Transverse colon (tissue), 4 donors: Measurements from ENCODE around the gene GDPD3. TPM values are rescaled to one million over a fixed set of nuclear protein-coding genes. Genes with fewer than 3 reads are reported as not detected.
A peak's percentile ranks its signal among the peaks of the same experiment; 100 is the strongest.

Experiments
- DNase-seq: peaks from one replicate; pipeline ENCODE4 v3.0.0-alpha.2; 2019
- H3K27ac ChIP-seq, 4 donors: fragments of 200-600 bp; sonication (generic); 2 replicates each; pipeline ENCODE4 v1.5.1; 2016 to 2018; ENCODE audit warnings: inconsistent platforms in 4 of 4
- H3K27me3 ChIP-seq: fragments of 200-600 bp; sonication (generic); 2 replicates; pipeline ENCODE4 v1.5.1; 2017; ENCODE audit warnings: inconsistent platforms
- H3K36me3 ChIP-seq, 4 donors: fragments of 200-600 bp; sonication (generic); 2 replicates each; pipeline ENCODE4 v1.5.1; 2017 to 2019; ENCODE audit warnings: inconsistent platforms in 4 of 4
- H3K4me1 ChIP-seq, 4 donors: fragments of 200-600 bp; sonication (generic); 2 replicates each; pipeline ENCODE4 v1.5.1; 2017 to 2020; ENCODE audit warnings: inconsistent platforms in 4 of 4
- H3K4me3 ChIP-seq, 4 donors: fragments of 200-600 bp; sonication (generic); 1 replicate in 1 of 4; 2 replicates in 3 of 4; pipeline versions ENCODE4 v1.5.1 to v1.6.1; 2017 to 2019; ENCODE audit warnings: inconsistent platforms in 4 of 4
- H3K9me3 ChIP-seq, 2 donors: fragments of 200-600 bp; sonication (generic); 2 replicates each; pipeline ENCODE4 v1.5.1; 2017 to 2019; ENCODE audit warnings: inconsistent platforms in 2 of 2
- EP300 ChIP-seq: sonication (generic); formaldehyde crosslinking; IDR thresholded peaks from one replicate; pipeline ENCODE4 v1.6.1; 2017; ENCODE audit warnings: antibody characterized with exemption, low read depth
- POLR2A ChIP-seq: fragments of 450-650 bp; IDR thresholded peaks from one replicate; pipeline ENCODE4 v1.6.1; 2016; ENCODE audit warnings: antibody characterized with exemption, mild to moderate bottlenecking, moderate library complexity
- POLR2AphosphoS5 ChIP-seq, 3 donors: sonication (generic); formaldehyde crosslinking; IDR thresholded peaks; one replicate each; pipeline ENCODE4 v1.6.1; 2016; ENCODE audit warnings: antibody characterized with exemption in 3 of 3
- WGBS, 2 donors: methylation state at CpG; one replicate each; pipeline ENCODE4 v1.1.5; 2018; ENCODE audit warnings: low coverage in 1 of 2; 5-methylcytosine and 5-hydroxymethylcytosine counted together
- in situ Hi-C, 4 donors: fragments of 200-750 bp; cut with MboI; loops; one replicate each; pipeline versions ENCODE4 v1.15.0 to v1.15.1; 2017; ENCODE audit warnings: low sequenced_read_pairs in 3 of 4, low pct_ligation_motif_present in 1 of 4, low pct_unique_long_range_greater_than_20kb in 1 of 4
- intact Hi-C: fragments of 100-400 bp; cut with DNase I; formaldehyde crosslinking; loops from one replicate; pipeline ENCODE4 v1.15.1; 2023; ENCODE audit warnings: low total_unique reads
- total RNA-seq, 4 donors: library from RNA; depleted of rRNA; stranded (reverse); fragments of >200 nt; gene quantifications; one replicate each; pipeline ENCODE4 v1.1.0, GENCODE V29; 2016
- TF ChIP-seq, protein P1 (sequence below), 5 experiments: fragments of 200-600 bp in 3 of 5; fragments of 450-650 bp in 2 of 5; sonication (generic) in 3 of 5; IDR thresholded peaks; 1 replicate in 2 of 5; 2 replicates in 3 of 5; pipeline ENCODE4 v1.5.1; 2016 to 2017; ENCODE audit warnings: antibody characterized with exemption in 5 of 5, inconsistent platforms in 3 of 5, mild to moderate bottlenecking in 2 of 5, moderate library complexity in 1 of 5

GDPD3 gene
- total RNA-seq, 4 donors from 2014 or later = 9.4 to 33.3 (median 30.4) TPM

DNA sequence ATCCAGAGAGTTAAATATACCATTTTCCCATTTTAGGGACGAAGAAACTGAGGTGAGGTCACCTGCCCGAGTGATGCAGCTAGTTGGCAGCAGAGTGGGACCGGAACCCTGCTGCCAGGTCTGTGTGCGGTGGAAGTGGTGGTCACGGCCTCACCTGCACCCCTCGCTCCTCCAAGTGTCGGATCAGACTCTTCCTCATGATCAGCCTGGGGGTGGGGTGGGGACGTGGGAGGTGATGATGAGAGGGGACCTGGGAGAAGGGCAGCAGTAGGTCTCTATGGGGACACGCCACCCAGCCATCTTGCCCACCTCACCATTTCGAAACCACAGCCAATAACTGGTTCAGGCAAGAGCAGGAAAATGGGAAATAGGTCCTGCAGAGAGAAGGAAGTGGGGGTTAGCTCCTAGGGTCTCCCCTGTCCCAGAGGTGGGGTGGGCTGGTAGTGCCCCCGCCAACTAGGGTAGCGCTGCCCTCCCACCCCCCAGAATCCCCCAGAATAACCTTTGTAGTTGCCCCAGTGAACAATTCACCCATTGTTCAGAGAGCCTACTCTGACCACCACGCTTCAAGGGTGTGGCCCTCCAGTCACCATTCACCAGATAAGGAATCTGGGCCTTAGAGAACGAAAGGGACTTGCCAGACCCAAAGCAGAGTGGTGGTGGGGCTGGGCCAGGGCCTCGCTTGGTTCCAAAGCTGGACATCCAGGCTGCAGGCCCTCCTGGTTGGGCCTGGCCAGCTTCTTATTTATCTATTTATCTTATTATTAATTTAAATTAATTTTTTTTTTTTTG, 5.1 kb downstream of the GDPD3 start:
- DNase-seq = no peak
- no peak for TF ChIP-seq EP300
- in situ Hi-C loops = loop anchor here in 2 of 4 donors (25.0 kb wide), 1 partner anchor 304 kb away; the partner anchor contains the start of gene ZNF771 (in 2 of the 2)
- Histone ChIP-seq H3K9me3 (no peaks in the 10 kb centered on the region), H3K36me3 (peaks cover 0 to 27% (median 6%) of the 10 kb centered on the region in 4 donors), H3K27me3 (no peaks in the 10 kb centered on the region), H3K4me3 (no peak overlapping the region), H3K27ac (no peak overlapping the region), H3K4me1 (peaks cover 3 to 5% (median 4%) of the 10 kb centered on the region in 4 donors)
- 86 to 88% methylated on average over 2 to 14 of the region's 15 CpGs for WGBS, 2 donors
- intact Hi-C loops = no loop called here

DNA sequence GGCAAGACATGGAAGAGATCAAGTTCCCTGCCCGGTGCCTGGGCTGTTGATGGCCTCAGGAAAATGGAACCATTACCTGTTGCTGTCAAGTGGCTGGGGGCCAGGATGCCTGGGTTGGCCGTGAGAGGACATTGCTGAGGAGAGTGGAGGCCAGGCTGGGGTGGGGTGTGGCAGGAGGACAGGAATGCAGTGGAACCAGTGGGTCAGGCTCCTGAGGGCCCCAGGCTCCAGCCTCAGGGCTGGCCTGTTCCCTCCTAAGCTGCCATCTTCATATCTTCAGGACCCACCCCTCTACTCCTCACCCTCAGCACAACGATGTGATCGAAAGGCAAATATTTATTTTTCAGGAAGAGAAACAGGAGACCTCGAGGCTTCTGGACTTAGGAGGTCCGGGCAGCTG, 8.8 kb downstream of the GDPD3 start:
- DNase-seq = peak; percentile 29
- Histone ChIP-seq H3K9me3 (no peaks in the 10 kb centered on the region), H3K36me3 (peaks cover 0 to 22% (median 3%) of the 10 kb centered on the region in 4 donors), H3K27me3 (no peaks in the 10 kb centered on the region), H3K27ac (no peak overlapping the region), H3K4me1 (no peaks in the 10 kb centered on the region), H3K4me3 (no peak overlapping the region)
- WGBS, 2 donors = 65% methylated on average over 6 of the region's 6 CpGs; no CpG with 5 or more reads in 1 of the 2 donors
- intact Hi-C loops (no loop called here), in situ Hi-C loops (loop anchor here in 2 of 4 donors (25.0 kb wide), 1 partner anchor 308 kb away; the partner anchor contains the start of gene ZNF771 (in 2 of the 2))
- TF ChIP-seq POLR2A (no peak), POLR2AphosphoS5 (IDR thresholded peaks at IDR 0.05) (no peak), EP300 (no peak)
- TF ChIP-seq, protein P1, sequence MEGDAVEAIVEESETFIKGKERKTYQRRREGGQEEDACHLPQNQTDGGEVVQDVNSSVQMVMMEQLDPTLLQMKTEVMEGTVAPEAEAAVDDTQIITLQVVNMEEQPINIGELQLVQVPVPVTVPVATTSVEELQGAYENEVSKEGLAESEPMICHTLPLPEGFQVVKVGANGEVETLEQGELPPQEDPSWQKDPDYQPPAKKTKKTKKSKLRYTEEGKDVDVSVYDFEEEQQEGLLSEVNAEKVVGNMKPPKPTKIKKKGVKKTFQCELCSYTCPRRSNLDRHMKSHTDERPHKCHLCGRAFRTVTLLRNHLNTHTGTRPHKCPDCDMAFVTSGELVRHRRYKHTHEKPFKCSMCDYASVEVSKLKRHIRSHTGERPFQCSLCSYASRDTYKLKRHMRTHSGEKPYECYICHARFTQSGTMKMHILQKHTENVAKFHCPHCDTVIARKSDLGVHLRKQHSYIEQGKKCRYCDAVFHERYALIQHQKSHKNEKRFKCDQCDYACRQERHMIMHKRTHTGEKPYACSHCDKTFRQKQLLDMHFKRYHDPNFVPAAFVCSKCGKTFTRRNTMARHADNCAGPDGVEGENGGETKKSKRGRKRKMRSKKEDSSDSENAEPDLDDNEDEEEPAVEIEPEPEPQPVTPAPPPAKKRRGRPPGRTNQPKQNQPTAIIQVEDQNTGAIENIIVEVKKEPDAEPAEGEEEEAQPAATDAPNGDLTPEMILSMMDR (IDR thresholded peaks at IDR 0.05) = no peak

DNA sequence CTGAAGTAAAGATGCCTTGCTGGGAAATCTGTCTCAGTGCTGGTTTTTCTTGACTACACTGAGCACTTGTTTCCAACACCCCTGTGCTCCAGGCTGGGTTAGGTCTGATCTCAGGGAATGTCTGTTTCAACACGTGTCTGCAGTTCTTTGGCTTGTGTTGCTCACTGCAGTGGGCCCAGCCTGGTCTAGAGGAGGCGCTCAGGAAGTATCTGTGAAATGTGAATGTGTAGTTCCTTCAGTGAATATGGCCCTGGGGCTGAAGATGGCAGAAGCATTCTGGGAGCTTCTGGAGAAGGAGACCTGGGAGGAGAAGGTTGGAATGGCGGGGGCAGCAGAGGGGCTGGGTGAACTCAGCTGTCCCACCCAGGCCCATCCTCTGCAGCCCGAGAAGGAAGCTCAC, 9.2 kb downstream of the GDPD3 start:
- Histone ChIP-seq H3K36me3 (peaks cover 0 to 21% (median 3%) of the 10 kb centered on the region in 4 donors), H3K27me3 (no peaks in the 10 kb centered on the region), H3K4me3 (no peak overlapping the region), H3K9me3 (no peaks in the 10 kb centered on the region), H3K27ac (no peak overlapping the region), H3K4me1 (no peaks in the 10 kb centered on the region)
- DNase-seq = no peak
- WGBS, 2 donors = 83% methylated on average over 4 of the region's 4 CpGs; no CpG with 5 or more reads in 1 of the 2 donors
- TF ChIP-seq, protein P1 (IDR thresholded peaks at IDR 0.05) = no peak
- TF ChIP-seq EP300 = no peak
- no peak for TF ChIP-seq POLR2AphosphoS5 (IDR thresholded peaks at IDR 0.05)
- no peak for TF ChIP-seq POLR2A
- in situ Hi-C loops = loop anchor here in 2 of 4 donors (25.0 kb wide), 1 partner anchor 308 kb away; the partner anchor contains the start of gene ZNF771 (in 2 of the 2)
- intact Hi-C loops = no loop called here

DNA sequence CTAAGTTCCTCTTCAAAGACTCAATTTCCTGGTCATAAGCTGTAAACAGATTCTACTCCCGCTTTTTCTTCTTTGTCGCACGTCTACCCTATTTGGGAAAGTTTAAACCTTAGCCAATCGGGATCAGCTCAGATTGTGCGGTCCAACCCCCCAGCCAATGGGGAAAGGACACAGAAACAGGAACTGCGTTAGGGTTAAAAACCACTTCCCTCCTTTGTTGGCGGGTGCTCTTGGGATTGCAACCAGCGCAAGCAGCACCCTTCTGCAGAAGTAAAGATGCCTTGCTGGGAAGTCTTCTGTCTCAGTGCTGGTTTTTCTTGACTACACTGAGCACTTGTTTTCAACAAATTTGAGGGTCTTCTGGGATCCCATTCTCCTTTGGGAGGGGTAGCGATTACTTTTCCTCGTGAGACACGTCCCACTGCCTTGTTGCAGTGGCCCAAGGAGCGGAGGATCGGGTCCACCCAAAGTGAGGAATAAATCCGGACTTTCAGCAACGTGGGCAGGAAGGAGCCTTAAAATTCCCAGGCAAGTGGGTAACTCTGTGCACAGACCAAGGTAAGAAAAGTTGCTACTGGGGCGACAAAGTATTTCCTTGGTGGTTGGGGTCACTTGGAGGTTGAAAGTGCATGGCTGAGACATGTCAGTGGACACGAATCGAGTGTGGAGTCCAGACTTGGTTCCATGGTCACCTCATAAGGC, 16.3 kb downstream of the GDPD3 start:
- in situ Hi-C loops (loop anchor here in 2 of 4 donors (25.0 kb wide), 2 partner anchors 315 to 540 kb away; partner anchors contain the start of gene ZNF771 (in 2 of the 2)), intact Hi-C loops (no loop called here)
- DNase-seq = no peak
- Histone ChIP-seq H3K27me3 (no peaks in the 10 kb centered on the region), H3K9me3 (peaks cover 6 to 7% of the 10 kb centered on the region in 2 donors), H3K4me3 (peak overlapping the region in 2 of 4 donors; percentile 80 to 81), H3K36me3 (no peaks in the 10 kb centered on the region), H3K4me1 (peaks cover 20 to 36% (median 32%) of the 10 kb centered on the region in 4 donors), H3K27ac (peak overlapping the region; percentile 91 to 92 (median 92))
- WGBS, 2 donors = 91 to 95% methylated on average over 10 to 18 of the region's 18 CpGs
- TF ChIP-seq POLR2AphosphoS5 (IDR thresholded peaks at IDR 0.05) = no peak
- TF ChIP-seq POLR2A = no peak
- no peak for TF ChIP-seq EP300
- TF ChIP-seq, protein P1 (IDR thresholded peaks at IDR 0.05) = no peak
